Endodermal cell (in vitro differentiated cells): ENCODE measurements around the gene CP. TPM values are rescaled to one million over a fixed set of nuclear protein-coding genes. Genes with fewer than 3 reads are reported as not detected.

Experiments used
- DNase-seq: peaks from one replicate; pipeline ENCODE4 v3.0.0-alpha.2; 2017
- H3K27ac ChIP-seq: 2 replicates; pipeline ENCODE4 v1.5.1; 2013; ENCODE audit warnings: mild to moderate bottlenecking, low read depth, low read length, moderate library complexity
- H3K27me3 ChIP-seq: 2 replicates; pipeline ENCODE4 v1.6.1; 2013; ENCODE audit warnings: mild to moderate bottlenecking, low read length, moderate library complexity; ENCODE audit not compliant: insufficient read depth, control insufficient read depth, poor library complexity, severe bottlenecking
- H3K36me3 ChIP-seq: 2 replicates; pipeline ENCODE4 v1.7.0; 2013; ENCODE audit warnings: mild to moderate bottlenecking, low read length, moderate library complexity; ENCODE audit not compliant: control insufficient read depth, insufficient read depth
- H3K4me1 ChIP-seq: one replicate; pipeline ENCODE4 v1.7.0; 2013; ENCODE audit warnings: low read length; ENCODE audit not compliant: control insufficient read depth, insufficient read depth
- H3K4me3 ChIP-seq: 2 replicates; pipeline ENCODE4 v1.5.1; 2013; ENCODE audit warnings: mild to moderate bottlenecking, low read length, moderate library complexity
- H3K9ac ChIP-seq: 2 replicates; pipeline ENCODE4 v1.6.1; 2013; ENCODE audit warnings: mild to moderate bottlenecking, low read length, moderate library complexity; ENCODE audit not compliant: poor library complexity, severe bottlenecking; ENCODE audit errors: extremely low read depth
- H3K9me3 ChIP-seq: 2 replicates; pipeline ENCODE4 v1.6.1; 2013; ENCODE audit warnings: mild to moderate bottlenecking, low read length, moderate library complexity; ENCODE audit not compliant: control insufficient read depth
- H3K27ac Mint-ChIP-seq: 2 replicates; pipeline ENCODE4 v1.8.0; 2020; ENCODE audit warnings: mixed read lengths
- H3K27me3 Mint-ChIP-seq: 2 replicates; pipeline ENCODE4 v1.8.0; 2021; ENCODE audit warnings: mild to moderate bottlenecking, mixed read lengths; ENCODE audit not compliant: insufficient read depth
- H3K36me3 Mint-ChIP-seq: 2 replicates; pipeline ENCODE4 v1.8.0; 2020; ENCODE audit warnings: low read depth, mixed read lengths
- H3K4me1 Mint-ChIP-seq: 2 replicates; pipeline ENCODE4 v1.8.0; 2020; ENCODE audit warnings: mixed read lengths
- H3K4me3 Mint-ChIP-seq: 2 replicates; pipeline ENCODE4 v1.8.0; 2020; ENCODE audit warnings: mild to moderate bottlenecking, moderate library complexity, mixed read lengths
- H3K9me3 Mint-ChIP-seq: 2 replicates; pipeline ENCODE4 v1.8.0; 2020; ENCODE audit warnings: mild to moderate bottlenecking, mixed read lengths
- WGBS, 2 experiments: methylation state at CpG; one replicate each; pipeline versions ENCODE4 v1.1.5 to v1.1.7; 2013; ENCODE audit warnings: missing lambda C conversion rate in 2 of 2, mixed read lengths in 1 of 2; ENCODE audit not compliant: insufficient coverage in 1 of 2, insufficient read length in 1 of 2; 5-methylcytosine and 5-hydroxymethylcytosine counted together
- total RNA-seq, 2 donors: library from RNA; stranded (reverse); fragmentation: NEBNext Ultra II Directional in 1 of 2; extraction: Animal tissue kit (Norgen Biotek cat#: 25700) in 1 of 2; gene quantifications; 2 replicates in 1 of 2; 3 replicates in 1 of 2; pipeline ENCODE4 v1.2.1, GENCODE V29; 2021
- TF ChIP-seq, protein P1 (sequence below): fragments of 200-600 bp; sonication (generic); conservative IDR thresholded peaks from 2 replicates; pipeline ENCODE4 v1.5.0; 2021; ENCODE audit warnings: antibody characterized with exemption, mild to moderate bottlenecking

CP gene
- total RNA-seq, 2 donors from 2014 or later, result 0.53 to 0.86 TPM

DNA sequence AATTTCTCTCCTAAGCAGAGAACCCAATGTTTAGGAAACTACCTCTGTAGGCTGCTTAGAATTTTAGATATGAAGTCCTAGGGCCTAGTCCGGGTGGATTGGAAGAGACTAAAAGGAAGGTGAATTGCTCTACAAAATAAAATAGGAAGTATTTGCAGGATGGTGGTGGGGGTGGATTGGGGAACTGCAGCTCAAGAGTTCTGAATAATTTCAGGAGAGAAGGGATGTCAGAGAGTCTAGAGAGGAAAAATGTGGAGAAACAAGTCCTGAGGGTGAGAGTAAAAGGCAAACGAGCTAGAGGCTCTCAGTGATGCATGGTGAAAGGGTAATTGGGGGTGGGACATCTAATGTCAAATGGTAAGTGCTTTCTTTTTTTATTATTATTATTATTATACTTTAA is 10.2 kb upstream of the CP start:
- H3K4me1 Mint-ChIP-seq, result peaks cover 33% of the 10 kb centered on the region
- no peak overlapping the region for H3K4me3 Mint-ChIP-seq
- Histone ChIP-seq H3K27me3 (no peaks in the 10 kb centered on the region), H3K36me3 (no peaks in the 10 kb centered on the region), H3K9me3 (no peaks in the 10 kb centered on the region), H3K4me3 (no peak overlapping the region), H3K27ac (no peak overlapping the region), H3K9ac (no peak overlapping the region), H3K4me1 (peaks cover 19% of the 10 kb centered on the region)
- no peaks in the 10 kb centered on the region for H3K9me3 Mint-ChIP-seq
- WGBS, 2 experiments, result 85% methylated on average over 2 of the region's 2 CpGs; no CpG with 5 or more reads in 1 of the 2 experiments
- no peaks in the 10 kb centered on the region for H3K27me3 Mint-ChIP-seq
- DNase-seq, result no peak
- H3K27ac Mint-ChIP-seq, result no peak overlapping the region
- TF ChIP-seq, protein P1, sequence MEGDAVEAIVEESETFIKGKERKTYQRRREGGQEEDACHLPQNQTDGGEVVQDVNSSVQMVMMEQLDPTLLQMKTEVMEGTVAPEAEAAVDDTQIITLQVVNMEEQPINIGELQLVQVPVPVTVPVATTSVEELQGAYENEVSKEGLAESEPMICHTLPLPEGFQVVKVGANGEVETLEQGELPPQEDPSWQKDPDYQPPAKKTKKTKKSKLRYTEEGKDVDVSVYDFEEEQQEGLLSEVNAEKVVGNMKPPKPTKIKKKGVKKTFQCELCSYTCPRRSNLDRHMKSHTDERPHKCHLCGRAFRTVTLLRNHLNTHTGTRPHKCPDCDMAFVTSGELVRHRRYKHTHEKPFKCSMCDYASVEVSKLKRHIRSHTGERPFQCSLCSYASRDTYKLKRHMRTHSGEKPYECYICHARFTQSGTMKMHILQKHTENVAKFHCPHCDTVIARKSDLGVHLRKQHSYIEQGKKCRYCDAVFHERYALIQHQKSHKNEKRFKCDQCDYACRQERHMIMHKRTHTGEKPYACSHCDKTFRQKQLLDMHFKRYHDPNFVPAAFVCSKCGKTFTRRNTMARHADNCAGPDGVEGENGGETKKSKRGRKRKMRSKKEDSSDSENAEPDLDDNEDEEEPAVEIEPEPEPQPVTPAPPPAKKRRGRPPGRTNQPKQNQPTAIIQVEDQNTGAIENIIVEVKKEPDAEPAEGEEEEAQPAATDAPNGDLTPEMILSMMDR, result no peak
- H3K36me3 Mint-ChIP-seq, result no peaks in the 10 kb centered on the region

DNA sequence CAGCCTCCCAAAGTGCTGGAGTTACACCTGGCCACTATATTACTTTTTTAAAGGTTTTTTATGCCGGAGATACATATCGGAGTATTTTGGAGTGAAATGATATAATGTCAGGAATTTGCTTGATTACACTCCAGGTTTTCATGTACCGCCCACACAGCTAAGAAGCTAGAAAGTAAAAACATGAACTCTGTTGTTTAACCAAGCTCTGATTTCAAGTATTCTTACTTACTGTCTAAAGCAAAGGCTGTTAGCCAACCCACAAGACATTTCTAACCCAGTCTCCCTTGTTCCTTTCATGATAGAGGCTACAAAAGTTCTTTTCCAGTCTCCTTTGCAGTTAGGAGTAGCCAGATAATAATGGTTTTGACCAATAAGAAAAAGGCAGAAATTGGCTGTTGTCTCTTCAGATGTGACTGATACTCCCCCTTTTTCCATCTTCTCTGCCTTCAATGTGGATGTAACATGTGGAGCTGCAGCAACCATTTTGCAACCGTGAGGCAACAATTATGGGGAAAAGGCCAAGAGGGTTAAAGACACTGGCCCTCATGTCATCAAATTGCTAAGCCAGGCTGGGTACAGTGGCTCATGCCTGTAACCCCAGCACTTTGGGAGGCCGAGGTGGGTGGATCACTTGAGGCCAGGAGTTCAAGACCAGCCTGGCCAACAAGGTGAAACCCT is 6.1 kb upstream of the CP start:
- Mint-ChIP-seq H3K27me3 (no peaks in the 10 kb centered on the region), H3K36me3 (no peaks in the 10 kb centered on the region), H3K4me1 (peaks cover 11% of the 10 kb centered on the region), H3K27ac (no peak overlapping the region), H3K4me3 (no peak overlapping the region), H3K9me3 (no peaks in the 10 kb centered on the region)
- Histone ChIP-seq H3K9me3 (no peaks in the 10 kb centered on the region), H3K27me3 (no peaks in the 10 kb centered on the region), H3K4me1 (peaks cover under 1% of the 10 kb centered on the region), H3K9ac (no peak overlapping the region), H3K4me3 (no peak overlapping the region), H3K36me3 (no peaks in the 10 kb centered on the region), H3K27ac (no peak overlapping the region)
- no peak for DNase-seq
- 89 to 93% methylated on average over 2 to 5 of the region's 5 CpGs for WGBS, 2 experiments
- TF ChIP-seq, protein P1, result no peak

GRCh38 chr3:149226776-149227175 is 5.1 kb upstream of the CP start:
- no peak for DNase-seq
- 100% methylated on average over 1 of the region's 1 CpG; no CpG with 5 or more reads in 1 of the 2 experiments for WGBS, 2 experiments
- Histone ChIP-seq H3K9ac (no peak overlapping the region), H3K36me3 (no peaks in the 10 kb centered on the region), H3K4me3 (no peak overlapping the region), H3K9me3 (no peaks in the 10 kb centered on the region), H3K27me3 (no peaks in the 10 kb centered on the region), H3K27ac (no peak overlapping the region), H3K4me1 (no peaks in the 10 kb centered on the region)
- Mint-ChIP-seq H3K9me3 (no peaks in the 10 kb centered on the region), H3K27ac (no peak overlapping the region), H3K27me3 (no peaks in the 10 kb centered on the region), H3K4me3 (no peak overlapping the region), H3K4me1 (peaks cover 9% of the 10 kb centered on the region), H3K36me3 (no peaks in the 10 kb centered on the region)
- TF ChIP-seq, protein P1, result no peak
